Panc1 (cell line): Measurements from ENCODE around the gene MC1R. TPM values are rescaled to one million over a fixed set of nuclear protein-coding genes. Genes with fewer than 3 reads are reported as not detected.
A peak's percentile ranks its signal among the peaks of the same experiment; 100 is the strongest.

Experiments used
- ATAC-seq: fragments of 200-7000 bp; cut with Tn5 transposase; 2 replicates; pipeline ENCODE4 v1.9.1; 2020; ENCODE audit warnings: mild to moderate bottlenecking, moderate library complexity
- BruUV-seq: library from RNA; stranded (reverse); fragments of 400-500 nt; replicated peaks from 2 replicates; lab custom pipeline; 2021; lab: Mats Ljungman, UMichigan
- CTCF ChIA-PET: fragments of 300-600 bp; sonication (Branson Sonifier 250); formaldehyde crosslinking; loops from one replicate; lab custom pipeline; 2022; ENCODE audit warnings: antibody characterized with exemption; lab: Charles Lee
- POLR2A ChIA-PET: fragments of 300-600 bp; sonication (Branson Sonifier 250); formaldehyde crosslinking; loops from one replicate; lab custom pipeline; 2022; ENCODE audit warnings: antibody characterized with exemption; lab: Charles Lee
- DNase-seq: peaks from one replicate; pipeline ENCODE4 v3.0.0-alpha.2; 2010; ENCODE audit warnings: low read depth, low spot score
- H3K27ac ChIP-seq: 2 replicates; pipeline ENCODE4 v1.5.1; 2011; ENCODE audit warnings: mild to moderate bottlenecking, low read length, inconsistent platforms
- H3K27me3 ChIP-seq: fragments of 200-500 bp; sonication (Bioruptor generic); 2 replicates; pipeline ENCODE4 v1.6.0; 2014; ENCODE audit warnings: low read length, inconsistent platforms; ENCODE audit not compliant: control insufficient read depth, insufficient read depth
- H3K36me3 ChIP-seq: fragments of 200-500 bp; sonication (Bioruptor generic); 2 replicates; pipeline ENCODE4 v1.5.1; 2014; ENCODE audit warnings: inconsistent platforms, mild to moderate bottlenecking, low read length, moderate library complexity; ENCODE audit not compliant: control insufficient read depth, insufficient read depth
- H3K4me1 ChIP-seq: 2 replicates; pipeline ENCODE4 v1.5.1; 2011; ENCODE audit warnings: inconsistent platforms, mild to moderate bottlenecking, low read length, moderate library complexity; ENCODE audit not compliant: control insufficient read depth, insufficient read depth
- H3K4me3 ChIP-seq, 2 experiments: 2 replicates each; pipeline ENCODE4 v1.5.1; 2011 to 2012; ENCODE audit warnings: low read depth in 2 of 2, low read length in 2 of 2, mild to moderate bottlenecking in 2 of 2, inconsistent platforms in 1 of 2, moderate library complexity in 1 of 2
- H3K9me3 ChIP-seq: fragments of 200-500 bp; sonication (Bioruptor generic); 2 replicates; pipeline ENCODE4 v1.5.1; 2014; ENCODE audit warnings: low read depth, mild to moderate bottlenecking, inconsistent platforms, low read length, moderate library complexity; ENCODE audit not compliant: control insufficient read depth, insufficient read depth
- POLR2AphosphoS5 ChIP-seq: IDR thresholded peaks from 2 replicates; pipeline ENCODE4 v1.6.1; 2012; ENCODE audit warnings: mild to moderate bottlenecking, low read depth, low read length, moderate library complexity
- SIN3A ChIP-seq: IDR thresholded peaks from 2 replicates; pipeline ENCODE4 v1.6.1; 2012; ENCODE audit warnings: low read depth, mild to moderate bottlenecking, low read length, moderate library complexity, borderline replicate concordance; ENCODE audit not compliant: insufficient read depth
- TCF7L2 ChIP-seq: IDR thresholded peaks from 2 replicates; pipeline ENCODE4 v1.6.1; 2011; ENCODE audit warnings: mild to moderate bottlenecking, low read depth, low read length, inconsistent platforms
- in situ Hi-C: cut with HindIII; loops from 2 replicates; pipeline ENCODE4 v1.10.0; 2016; ENCODE audit warnings: low sequenced_read_pairs, low pct_unique_long_range_greater_than_20kb
- intact Hi-C: fragments of 100-400 bp; cut with micrococcal nuclease; formaldehyde crosslinking; loops from one replicate; pipeline ENCODE4 v1.10.0; 2022; ENCODE audit not compliant: unreplicated experiment
- total RNA-seq: library from RNA; stranded (reverse); gene quantifications from one replicate; pipeline ENCODE4 v1.2.1, GENCODE V29; 2021; ENCODE audit not compliant: unreplicated experiment
- TF ChIP-seq, protein P1 (sequence below), 2 experiments: IDR thresholded peaks; 2 replicates each; pipeline ENCODE4 v1.6.1; 2011 to 2012; ENCODE audit warnings: low read depth in 2 of 2, control low read depth in 1 of 2, low read length in 1 of 2, mild to moderate bottlenecking in 1 of 2, moderate library complexity in 1 of 2; ENCODE audit not compliant: insufficient read depth in 1 of 2
- TF ChIP-seq, protein P2 (sequence below): fragments of 450-650 bp; IDR thresholded peaks from 2 replicates; pipeline ENCODE4 v1.5.1; 2017; ENCODE audit warnings: mild to moderate bottlenecking

The MC1R gene
- total RNA-seq, 1 experiment from 2014 or later, result 8.7 TPM

GRCh38 chr16:89925596-89926079 is 7.0 kb downstream of the MC1R start:
- intact Hi-C loops (no loop called here), in situ Hi-C loops (no loop called here)
- peak; percentile 6 for ATAC-seq
- peak overlapping the region; percentile 23; the same call in 1 of the 2 replicates for H3K27ac ChIP-seq
- CTCF ChIA-PET, result no interaction called here
- no peaks in the 10 kb centered on the region for H3K27me3 ChIP-seq
- no peak for DNase-seq
- H3K4me3 ChIP-seq, result peak overlapping the region; percentile 66 to 67
- TF ChIP-seq POLR2AphosphoS5 (no peak), SIN3A (0 out of 2 replicates have a peak, but pooled peaks have one; percentile 31), TCF7L2 (no peak)
- TF ChIP-seq, protein P1, sequence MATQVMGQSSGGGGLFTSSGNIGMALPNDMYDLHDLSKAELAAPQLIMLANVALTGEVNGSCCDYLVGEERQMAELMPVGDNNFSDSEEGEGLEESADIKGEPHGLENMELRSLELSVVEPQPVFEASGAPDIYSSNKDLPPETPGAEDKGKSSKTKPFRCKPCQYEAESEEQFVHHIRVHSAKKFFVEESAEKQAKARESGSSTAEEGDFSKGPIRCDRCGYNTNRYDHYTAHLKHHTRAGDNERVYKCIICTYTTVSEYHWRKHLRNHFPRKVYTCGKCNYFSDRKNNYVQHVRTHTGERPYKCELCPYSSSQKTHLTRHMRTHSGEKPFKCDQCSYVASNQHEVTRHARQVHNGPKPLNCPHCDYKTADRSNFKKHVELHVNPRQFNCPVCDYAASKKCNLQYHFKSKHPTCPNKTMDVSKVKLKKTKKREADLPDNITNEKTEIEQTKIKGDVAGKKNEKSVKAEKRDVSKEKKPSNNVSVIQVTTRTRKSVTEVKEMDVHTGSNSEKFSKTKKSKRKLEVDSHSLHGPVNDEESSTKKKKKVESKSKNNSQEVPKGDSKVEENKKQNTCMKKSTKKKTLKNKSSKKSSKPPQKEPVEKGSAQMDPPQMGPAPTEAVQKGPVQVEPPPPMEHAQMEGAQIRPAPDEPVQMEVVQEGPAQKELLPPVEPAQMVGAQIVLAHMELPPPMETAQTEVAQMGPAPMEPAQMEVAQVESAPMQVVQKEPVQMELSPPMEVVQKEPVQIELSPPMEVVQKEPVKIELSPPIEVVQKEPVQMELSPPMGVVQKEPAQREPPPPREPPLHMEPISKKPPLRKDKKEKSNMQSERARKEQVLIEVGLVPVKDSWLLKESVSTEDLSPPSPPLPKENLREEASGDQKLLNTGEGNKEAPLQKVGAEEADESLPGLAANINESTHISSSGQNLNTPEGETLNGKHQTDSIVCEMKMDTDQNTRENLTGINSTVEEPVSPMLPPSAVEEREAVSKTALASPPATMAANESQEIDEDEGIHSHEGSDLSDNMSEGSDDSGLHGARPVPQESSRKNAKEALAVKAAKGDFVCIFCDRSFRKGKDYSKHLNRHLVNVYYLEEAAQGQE (IDR thresholded peaks at IDR 0.05; ENCODE audit: insufficient read depth in 1 of 2, low read depth in 2 of 2, low read length in 1 of 2), result no peak; a peak in 1 of 4 replicates
- TSS peak; percentile 61 for BruUV-seq
- no peaks in the 10 kb centered on the region for H3K9me3 ChIP-seq
- peaks cover 6% of the 10 kb centered on the region for H3K4me1 ChIP-seq
- peaks cover 3% of the 10 kb centered on the region for H3K36me3 ChIP-seq
- POLR2A ChIA-PET, result no interaction called here

- no peak overlapping the region for H3K27ac ChIP-seq
- ChIA-PET POLR2A (no interaction called here), CTCF (no interaction called here)
- no peaks in the 10 kb centered on the region for H3K27me3 ChIP-seq
- in situ Hi-C loops, result no loop called here
- TF ChIP-seq, protein P2, sequence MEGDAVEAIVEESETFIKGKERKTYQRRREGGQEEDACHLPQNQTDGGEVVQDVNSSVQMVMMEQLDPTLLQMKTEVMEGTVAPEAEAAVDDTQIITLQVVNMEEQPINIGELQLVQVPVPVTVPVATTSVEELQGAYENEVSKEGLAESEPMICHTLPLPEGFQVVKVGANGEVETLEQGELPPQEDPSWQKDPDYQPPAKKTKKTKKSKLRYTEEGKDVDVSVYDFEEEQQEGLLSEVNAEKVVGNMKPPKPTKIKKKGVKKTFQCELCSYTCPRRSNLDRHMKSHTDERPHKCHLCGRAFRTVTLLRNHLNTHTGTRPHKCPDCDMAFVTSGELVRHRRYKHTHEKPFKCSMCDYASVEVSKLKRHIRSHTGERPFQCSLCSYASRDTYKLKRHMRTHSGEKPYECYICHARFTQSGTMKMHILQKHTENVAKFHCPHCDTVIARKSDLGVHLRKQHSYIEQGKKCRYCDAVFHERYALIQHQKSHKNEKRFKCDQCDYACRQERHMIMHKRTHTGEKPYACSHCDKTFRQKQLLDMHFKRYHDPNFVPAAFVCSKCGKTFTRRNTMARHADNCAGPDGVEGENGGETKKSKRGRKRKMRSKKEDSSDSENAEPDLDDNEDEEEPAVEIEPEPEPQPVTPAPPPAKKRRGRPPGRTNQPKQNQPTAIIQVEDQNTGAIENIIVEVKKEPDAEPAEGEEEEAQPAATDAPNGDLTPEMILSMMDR, result no peak
- no peak for TF ChIP-seq TCF7L2
- TF ChIP-seq, protein P1 (IDR thresholded peaks at IDR 0.05; ENCODE audit: insufficient read depth in 1 of 2, low read depth in 2 of 2, low read length in 1 of 2), result no peak
- TF ChIP-seq POLR2AphosphoS5, result no peak
- TF ChIP-seq SIN3A, result no peak
- DNase-seq, result no peak
- intact Hi-C loops, result no loop called here
- no TSS peak for BruUV-seq
- H3K4me1 ChIP-seq, result no peaks in the 10 kb centered on the region
- H3K4me3 ChIP-seq, result no peak overlapping the region
- ATAC-seq, result peak; percentile 38; the same call in 1 of the 2 replicates
- H3K9me3 ChIP-seq, result no peaks in the 10 kb centered on the region
- H3K36me3 ChIP-seq, result peaks cover 3% of the 10 kb centered on the region
Observed at GRCh38 chr16:89931305-89931896, 12.7 kb downstream of the MC1R start.
